ENCODE data around the gene KLHL1.

DNA sequence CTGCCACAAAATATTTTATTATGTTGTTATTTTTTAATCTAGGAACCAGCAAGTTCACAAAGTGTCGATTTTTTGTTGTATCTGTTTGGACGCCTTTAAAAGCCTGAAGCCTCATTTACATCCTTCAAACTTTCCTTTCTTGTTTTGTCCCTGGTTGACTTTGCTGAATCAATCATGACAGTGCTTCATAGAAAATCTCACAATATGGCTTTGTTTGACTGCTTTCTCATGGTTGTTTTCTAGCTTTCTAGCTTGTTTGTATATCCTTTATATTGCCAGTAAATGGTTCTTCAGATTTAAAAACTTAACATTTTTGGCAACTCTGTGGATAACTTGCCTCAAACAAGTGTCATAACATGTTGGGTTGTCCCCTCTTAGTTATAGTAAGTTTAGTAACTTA, 84.7 kb downstream of the KLHL1 start:
- TF ChIP-seq, protein P1, sequence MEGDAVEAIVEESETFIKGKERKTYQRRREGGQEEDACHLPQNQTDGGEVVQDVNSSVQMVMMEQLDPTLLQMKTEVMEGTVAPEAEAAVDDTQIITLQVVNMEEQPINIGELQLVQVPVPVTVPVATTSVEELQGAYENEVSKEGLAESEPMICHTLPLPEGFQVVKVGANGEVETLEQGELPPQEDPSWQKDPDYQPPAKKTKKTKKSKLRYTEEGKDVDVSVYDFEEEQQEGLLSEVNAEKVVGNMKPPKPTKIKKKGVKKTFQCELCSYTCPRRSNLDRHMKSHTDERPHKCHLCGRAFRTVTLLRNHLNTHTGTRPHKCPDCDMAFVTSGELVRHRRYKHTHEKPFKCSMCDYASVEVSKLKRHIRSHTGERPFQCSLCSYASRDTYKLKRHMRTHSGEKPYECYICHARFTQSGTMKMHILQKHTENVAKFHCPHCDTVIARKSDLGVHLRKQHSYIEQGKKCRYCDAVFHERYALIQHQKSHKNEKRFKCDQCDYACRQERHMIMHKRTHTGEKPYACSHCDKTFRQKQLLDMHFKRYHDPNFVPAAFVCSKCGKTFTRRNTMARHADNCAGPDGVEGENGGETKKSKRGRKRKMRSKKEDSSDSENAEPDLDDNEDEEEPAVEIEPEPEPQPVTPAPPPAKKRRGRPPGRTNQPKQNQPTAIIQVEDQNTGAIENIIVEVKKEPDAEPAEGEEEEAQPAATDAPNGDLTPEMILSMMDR (IDR thresholded peaks at IDR 0.05 in 4 of 5, conservative IDR thresholded peaks at IDR 0.05 in 1 of 5) = no peak
- no peak for TF ChIP-seq POLR2A (IDR thresholded peaks at IDR 0.05)
